GM04503 (cell line): ENCODE results near the gene DNAJB8.

Experiments used
- DNase-seq: peaks from one replicate; pipeline ENCODE4 v3.0.0-alpha.2; 2012; ENCODE audit warnings: low read depth

Gene DNAJB8

DNA sequence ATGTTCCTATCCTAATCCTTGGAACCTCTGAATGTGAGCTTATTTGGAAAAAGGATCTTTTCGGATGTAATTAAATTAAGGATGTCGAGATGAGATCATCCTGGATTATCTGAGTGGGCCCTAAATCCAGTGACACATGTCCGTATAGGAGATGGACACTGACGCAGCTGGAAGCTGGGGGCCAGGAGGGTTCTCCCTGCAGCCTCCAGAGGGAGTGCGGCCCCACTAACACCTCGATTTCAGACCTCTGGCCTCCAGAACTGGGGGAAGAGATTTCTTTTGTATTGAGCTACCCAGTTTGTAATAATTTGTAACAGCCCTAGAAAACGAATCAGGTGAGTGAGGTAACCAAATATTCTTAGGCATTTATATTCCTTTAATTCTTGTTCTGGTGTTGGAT, 2.5 kb downstream of the DNAJB8 start:
- no peak for DNase-seq

DNA sequence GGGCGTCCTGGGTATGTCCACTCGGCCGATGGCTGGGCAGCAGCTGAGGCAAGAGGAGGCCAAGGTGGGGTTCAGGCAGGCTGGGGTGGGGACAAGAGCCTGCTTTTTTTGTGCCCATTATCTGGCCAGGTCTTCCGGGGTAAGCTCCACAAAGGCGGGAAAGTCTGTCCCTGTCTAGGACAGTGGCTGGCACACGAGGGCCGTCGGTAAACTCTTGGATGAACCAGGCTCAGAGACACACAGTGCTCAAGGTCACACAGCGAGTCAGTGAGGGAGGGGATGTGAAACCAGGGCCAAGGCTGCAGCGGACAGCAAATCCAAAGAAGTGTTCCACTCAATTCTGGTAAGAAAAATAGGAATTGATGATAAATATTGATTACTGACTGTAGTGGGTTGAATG, 2.9 kb downstream of the DNAJB8 start:
- no peak for DNase-seq

DNA sequence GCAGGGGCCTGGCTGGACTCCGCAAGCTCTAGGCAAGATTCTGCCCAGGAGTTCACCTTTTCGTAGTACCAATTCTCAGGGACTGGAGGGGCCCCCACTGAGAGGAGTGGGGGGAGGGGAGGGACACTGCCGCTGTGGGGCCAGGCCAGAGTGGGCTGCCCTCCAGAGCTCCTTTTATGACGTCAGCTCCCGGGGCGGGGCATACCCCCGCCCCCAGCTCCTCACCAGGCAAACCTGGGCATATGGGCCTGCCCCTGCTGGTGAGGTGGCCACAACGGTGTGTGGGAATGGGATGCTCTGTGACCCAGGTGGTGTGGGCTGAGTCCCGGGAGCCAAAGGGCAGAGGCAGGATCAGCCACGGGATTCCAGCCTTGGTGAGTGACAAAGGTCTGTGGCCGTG, 3.3 kb downstream of the DNAJB8 start:
- no peak for DNase-seq

DNA sequence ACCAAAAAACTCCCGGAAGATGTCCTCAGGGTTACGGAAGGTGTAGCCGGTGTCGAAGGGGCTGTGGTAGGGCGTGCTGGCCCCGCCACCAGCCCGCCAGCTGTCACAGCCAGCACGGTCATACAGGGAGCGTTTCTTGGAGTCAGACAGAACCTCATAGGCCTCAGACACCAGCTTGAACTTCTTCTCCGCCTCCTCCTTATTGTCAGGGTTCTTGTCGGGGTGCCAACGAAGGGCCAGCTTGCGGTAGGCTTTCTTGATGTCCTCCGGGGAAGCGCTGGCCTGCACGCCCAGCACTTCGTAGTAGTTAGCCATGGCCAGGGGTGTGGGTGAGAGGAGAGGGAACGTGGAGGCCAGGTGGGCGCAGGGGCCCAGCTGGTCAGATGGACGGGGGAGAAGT, 3.8 kb downstream of the DNAJB8 start:
- no peak for DNase-seq

DNA sequence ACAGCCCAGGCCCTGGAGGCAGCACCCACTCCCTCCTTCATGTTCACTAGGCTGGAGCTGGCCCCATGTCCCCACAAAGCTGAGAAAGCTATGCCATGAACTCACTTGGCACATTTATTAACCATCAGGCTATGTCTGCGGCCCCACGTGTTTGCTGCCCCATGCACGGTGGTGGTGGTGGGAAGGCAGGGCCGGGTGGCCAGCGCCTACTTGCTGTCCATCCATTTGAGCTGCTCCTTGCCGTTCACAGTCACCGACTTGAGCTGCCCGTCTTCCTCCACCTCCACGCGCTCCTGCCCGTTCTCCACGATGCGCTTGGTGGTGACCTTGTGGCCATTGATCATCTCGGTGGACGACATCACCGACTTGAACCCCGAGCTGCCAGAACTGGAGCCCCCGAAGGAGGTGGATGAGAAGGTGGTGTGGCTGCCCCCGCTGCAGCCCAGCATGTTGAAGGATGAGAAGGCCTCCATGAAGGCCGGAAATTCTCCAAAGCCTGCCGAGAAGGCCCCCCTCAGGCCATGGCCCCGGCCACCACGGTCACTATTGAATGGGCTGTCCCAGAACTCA, 4.3 kb downstream of the DNAJB8 start:
- DNase-seq, result no peak

- DNase-seq, result no peak
These were observed 5.0 kb downstream of the DNAJB8 start for GRCh38 chr3:128461731-128462130.

DNA sequence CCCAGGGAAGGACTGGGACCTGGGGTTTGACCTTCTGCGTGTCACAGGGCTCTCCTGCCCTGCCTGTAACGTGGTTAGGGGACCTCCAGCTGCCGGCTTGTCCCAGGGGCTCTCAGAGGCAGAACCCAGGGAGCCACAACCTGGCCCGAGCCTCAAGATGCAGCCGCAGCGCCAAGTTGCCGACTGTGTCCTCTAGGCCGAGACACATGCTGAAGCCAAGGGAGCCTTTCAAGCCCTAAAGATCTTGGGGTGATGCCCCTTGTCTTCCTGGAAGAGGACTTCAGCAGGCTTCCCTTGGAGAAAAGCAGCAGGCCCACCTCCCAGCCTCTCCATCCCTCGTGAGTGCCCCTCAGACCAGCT, 7.2 kb downstream of the DNAJB8 start:
- no peak for DNase-seq

- no peak for DNase-seq
These were observed 7.8 kb downstream of the DNAJB8 start for GRCh38 chr3:128458746-128459460.

DNA sequence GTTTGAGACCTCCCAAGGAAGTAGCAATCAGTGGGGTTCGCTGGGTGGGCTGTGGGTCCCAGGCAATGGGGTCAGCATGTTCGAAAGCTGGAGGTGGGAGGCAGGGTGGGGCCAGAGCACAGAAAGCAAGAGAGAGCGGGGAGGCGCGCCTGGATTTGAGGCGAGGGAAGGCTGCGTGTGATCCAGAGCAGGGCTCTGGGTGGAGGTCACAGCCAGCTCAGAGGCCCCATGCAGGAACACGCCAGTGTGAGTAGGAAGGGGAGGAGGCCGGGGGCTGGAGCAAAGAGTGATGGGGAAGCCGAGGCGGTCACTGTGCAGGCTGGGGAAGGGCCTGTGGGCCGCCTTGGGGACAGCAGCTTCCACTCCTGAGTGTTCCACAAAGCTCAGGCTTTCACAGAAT, 8.8 kb downstream of the DNAJB8 start:
- DNase-seq, result no peak

GRCh38 chr3:128456776-128457715, 9.6 kb downstream of the DNAJB8 start:
- no peak for DNase-seq

DNA sequence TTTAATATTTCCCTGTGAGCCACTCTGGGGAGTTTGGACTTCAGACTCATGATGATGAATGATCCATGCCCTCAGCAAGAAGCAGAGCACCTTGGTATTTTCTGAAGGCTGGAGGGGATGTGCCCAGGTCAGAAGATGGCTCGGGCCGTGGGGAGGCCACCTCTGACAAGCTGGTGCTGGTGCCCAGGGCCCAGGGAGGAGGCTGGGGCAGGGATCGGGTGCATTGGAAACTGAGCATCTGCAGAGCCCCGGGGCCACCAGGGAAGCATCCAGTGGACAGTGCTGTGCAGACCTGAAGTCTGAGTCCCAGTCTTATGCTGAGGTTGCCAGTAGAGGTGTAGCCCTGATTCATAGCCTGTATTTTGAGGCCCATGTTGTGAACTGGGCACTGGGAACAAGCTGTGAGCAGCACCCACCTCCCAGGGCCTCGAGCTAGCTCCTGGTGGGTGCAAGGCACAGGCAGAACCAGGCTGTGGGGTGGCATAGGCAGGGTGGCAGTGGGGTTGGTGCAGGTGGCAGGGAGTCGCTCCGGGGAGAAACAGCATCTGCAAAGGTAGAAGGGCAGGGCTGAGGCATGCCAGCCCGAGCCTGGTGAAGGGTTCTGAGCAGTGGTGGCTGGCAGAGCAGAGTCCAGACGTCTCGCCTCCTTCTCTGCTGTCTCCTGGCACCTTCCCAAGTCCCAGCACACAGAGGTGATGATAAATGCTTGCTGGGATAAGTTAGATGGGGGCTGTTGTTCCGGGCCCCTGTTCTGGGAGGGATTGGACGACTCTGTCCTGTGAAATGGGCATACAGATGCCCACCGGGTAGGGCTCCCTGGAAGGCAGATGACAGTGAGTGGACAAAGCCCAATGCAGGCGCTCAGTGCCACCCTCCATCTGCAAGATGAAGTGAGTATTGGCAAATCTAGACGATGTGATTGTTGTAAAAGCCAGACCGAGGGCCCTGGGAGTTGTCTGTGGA, 10.6 kb downstream of the DNAJB8 start:
- no peak for DNase-seq

- no peak for DNase-seq
These were observed 11.6 kb downstream of the DNAJB8 start for GRCh38 chr3:128455116-128455515.

GRCh38 chr3:128454310-128454618, 12.4 kb downstream of the DNAJB8 start:
- DNase-seq, result no peak

DNA sequence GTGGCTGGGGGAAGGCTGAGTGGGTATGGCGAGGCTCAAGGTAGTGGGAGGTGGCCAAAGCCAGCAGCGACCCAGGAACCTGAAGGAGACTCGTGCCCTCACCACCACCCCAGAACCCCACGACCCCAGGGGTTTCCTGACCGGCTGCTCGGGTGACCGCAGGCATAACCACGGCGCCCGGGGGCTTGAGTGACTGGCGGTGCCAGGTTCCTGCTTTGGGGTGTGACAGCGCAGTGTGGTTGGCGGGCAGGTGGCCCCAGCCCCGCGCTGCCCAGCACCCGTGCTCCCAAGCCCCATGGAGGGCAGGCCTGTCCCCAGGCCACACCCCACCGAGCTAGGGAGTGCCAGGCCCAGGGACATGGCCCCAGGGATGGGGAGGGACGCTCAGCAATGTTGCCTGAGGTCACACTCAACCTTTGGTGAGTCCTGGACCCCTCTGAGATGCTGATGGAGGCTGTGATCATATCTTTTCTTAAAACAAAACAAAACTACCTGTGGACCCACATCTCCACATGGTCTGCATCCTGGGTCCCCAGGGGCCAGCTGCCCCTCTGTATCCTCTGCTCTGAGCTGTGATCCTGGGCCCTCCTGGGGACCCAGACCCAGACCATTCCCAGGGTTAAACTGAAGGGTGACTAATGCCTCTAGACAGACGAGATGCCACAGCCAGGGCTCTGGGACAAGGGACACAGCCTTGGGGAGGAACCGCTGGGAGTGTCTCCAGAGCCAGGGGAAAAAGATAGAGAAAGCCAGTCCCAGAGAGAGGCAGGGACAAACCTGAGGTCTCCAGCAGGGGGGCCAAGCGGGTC, 13.0 kb downstream of the DNAJB8 start:
- no peak for DNase-seq

GRCh38 chr3:128452678-128453275, 13.9 kb downstream of the DNAJB8 start:
- no peak for DNase-seq

GRCh38 chr3:128452120-128452519, 14.6 kb downstream of the DNAJB8 start:
- DNase-seq, result no peak

- no peak for DNase-seq
These were observed 17.5 kb downstream of the DNAJB8 start for GRCh38 chr3:128449111-128449638.

DNA sequence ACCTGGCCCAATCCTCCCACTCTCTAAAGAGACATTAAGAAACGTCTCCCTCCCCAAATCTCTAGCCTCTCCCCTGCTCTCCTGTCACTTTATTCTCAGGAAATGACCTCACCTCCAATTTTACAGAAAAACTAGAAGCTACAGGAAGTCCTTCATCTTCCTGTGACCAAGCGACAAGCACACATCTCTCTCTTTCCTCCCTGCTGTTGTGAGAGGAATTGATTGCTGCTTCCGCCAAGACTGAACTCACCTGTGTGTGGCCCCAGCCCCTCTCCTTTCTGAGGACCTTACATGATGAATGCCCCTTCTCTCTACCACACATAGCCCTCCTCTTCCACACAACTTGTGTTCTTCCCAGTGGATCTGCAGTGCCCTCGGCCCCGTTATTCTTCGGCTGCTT, 18.2 kb downstream of the DNAJB8 start:
- no peak for DNase-seq

DNA sequence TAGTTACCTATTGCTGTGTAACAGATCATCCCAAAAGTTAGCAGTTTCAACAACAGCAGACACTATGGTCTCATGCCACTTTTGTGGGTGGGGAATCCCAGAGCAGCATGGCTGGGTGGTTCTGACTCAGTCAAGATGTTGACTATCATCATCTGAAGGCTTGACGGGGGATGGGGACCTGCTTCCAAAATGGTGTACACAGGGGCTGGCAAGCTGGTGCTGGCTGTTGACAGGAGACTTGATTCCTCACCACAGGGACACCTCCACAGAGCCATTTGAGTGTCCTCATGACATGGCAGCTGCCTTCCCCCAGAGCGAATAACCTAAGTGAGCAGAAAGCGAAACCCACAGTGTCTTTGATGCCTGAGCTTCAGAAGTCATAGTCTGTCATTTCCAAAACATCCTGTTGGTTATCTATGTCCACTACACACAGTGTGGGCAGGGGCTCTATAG, 19.1 kb downstream of the DNAJB8 start:
- DNase-seq, result no peak

- DNase-seq, result no peak
These were observed 19.9 kb downstream of the DNAJB8 start for GRCh38 chr3:128446821-128447220.

DNA sequence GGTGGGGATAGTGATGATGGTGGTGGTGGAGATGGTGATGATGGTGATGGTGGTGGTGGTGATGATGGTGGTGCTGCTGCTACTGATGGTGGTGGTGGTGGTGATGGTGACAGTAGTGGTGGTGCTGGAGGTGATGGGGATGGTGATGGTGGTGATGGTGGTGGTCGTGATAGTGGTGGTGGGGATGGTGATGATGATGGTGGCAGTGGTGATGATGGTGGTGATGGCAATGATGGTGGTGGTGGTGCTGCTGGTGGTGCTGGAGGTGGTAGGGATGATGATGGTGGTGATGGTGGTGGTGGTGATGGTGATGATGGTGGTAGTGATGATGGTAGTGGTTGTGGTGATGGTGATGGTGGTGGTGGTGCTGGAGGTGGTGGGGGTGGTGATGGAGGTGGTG, 21.3 kb downstream of the DNAJB8 start:
- DNase-seq, result no peak
